ENCODE measurements around the gene ZBTB32.
"Not testable (repeated sequence)": the region's sequence is repeated elsewhere in the genome, so short reads cannot be mapped to it uniquely, and the experiment has no call there.

Gene ZBTB32

DNA sequence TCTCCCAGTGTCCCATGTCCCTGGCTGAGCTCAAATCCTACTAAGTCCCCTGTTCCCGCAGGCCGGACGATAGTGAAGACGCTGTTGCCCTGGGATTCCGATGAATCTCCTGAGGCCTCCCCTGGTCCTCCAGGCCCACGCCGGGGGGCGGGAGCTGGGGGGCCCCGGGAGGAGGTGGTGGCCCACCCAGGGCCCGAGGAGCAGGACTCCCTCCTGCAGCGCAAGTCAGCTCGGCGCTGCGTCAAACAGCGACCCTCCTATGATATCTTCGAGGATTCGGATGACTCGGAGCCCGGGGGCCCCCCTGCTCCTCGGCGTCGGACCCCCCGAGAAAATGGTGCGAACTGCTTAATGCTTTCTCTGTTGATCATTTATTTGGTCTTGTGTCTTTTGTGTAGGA lies 19.3 kb downstream of the ZBTB32 start:
- Histone ChIP-seq H3K4me3 (ENCODE audit: low read depth in 1 of 2, low read length in 2 of 2) (no peak overlapping the region), H3K36me3 (ENCODE audit: control insufficient read depth in 1 of 2, insufficient read depth in 2 of 2, low read length in 2 of 2) (peaks cover 62 to 81% of the 10 kb centered on the region in 2 donors), H3K4me1 (ENCODE audit: control insufficient read depth in 1 of 2, insufficient read depth in 2 of 2, low read length in 2 of 2) (peaks cover 7 to 15% of the 10 kb centered on the region in 2 donors), H3K27me3 (ENCODE audit: low read depth, low read length) (no peaks in the 10 kb centered on the region), H3K27ac (ENCODE audit: low read length) (no peak overlapping the region), H3K9me3 (ENCODE audit: control insufficient read depth in 1 of 2, low read length in 2 of 2) (no peaks in the 10 kb centered on the region)

DNA sequence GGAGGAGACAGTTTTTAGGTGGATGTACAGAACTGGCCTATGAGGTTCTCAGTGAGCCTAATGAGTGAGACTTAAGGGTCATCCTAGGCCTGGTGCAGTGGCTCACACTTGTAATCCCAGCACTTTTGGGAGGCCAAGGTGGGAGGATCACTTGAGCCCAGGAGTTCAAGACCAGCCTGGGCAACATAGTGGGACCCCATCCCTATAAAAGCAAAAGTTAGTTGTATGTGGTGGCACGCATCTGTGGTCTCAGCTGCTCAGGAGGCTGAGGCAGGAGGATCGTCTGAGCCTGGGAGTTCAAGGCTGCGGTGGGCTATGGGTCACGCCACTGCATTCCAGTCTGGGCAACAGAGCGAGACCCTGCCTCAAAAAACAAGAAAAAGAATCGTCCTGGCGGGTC lies 19.8 kb downstream of the ZBTB32 start:
- H3K4me1 ChIP-seq (ENCODE audit: control insufficient read depth in 1 of 2, insufficient read depth in 2 of 2, low read length in 2 of 2): peaks cover 4 to 10% of the 10 kb centered on the region in 2 donors
- not testable (repeated sequence) for H3K4me3 ChIP-seq (ENCODE audit: low read depth in 1 of 2, low read length in 2 of 2); H3K9me3 ChIP-seq (ENCODE audit: control insufficient read depth in 1 of 2, low read length in 2 of 2); H3K27ac ChIP-seq (ENCODE audit: low read length); H3K27me3 ChIP-seq (ENCODE audit: low read depth, low read length)
- peaks cover 66 to 85% of the 10 kb centered on the region in 2 donors for H3K36me3 ChIP-seq (ENCODE audit: control insufficient read depth in 1 of 2, insufficient read depth in 2 of 2, low read length in 2 of 2)

DNA sequence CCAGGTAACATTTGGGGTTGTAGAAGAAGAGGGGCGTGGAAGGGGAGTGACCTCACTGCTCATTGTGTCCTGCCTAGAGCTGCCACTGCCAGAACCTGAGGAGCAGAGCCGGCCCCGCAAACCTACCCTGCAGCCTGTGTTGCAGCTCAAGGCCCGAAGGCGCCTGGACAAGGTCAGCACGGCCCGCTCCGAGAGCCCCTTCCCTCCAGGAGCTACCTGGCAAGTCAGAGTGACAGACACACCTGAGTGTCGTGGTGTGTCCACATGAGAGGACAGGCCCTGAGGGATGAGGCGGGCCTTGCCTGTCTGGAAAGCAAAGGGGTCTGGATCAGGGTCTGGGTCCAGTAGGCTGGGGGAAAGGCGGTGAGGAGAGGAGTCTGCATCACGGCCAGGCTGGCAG lies 20.2 kb downstream of the ZBTB32 start:
- Histone ChIP-seq H3K27ac (ENCODE audit: low read length) (no peak overlapping the region), H3K4me1 (ENCODE audit: control insufficient read depth in 1 of 2, insufficient read depth in 2 of 2, low read length in 2 of 2) (peaks cover 0 to 6% of the 10 kb centered on the region in 2 donors), H3K9me3 (ENCODE audit: control insufficient read depth in 1 of 2, low read length in 2 of 2) (no peaks in the 10 kb centered on the region), H3K4me3 (ENCODE audit: low read depth in 1 of 2, low read length in 2 of 2) (no peak overlapping the region), H3K27me3 (ENCODE audit: low read depth, low read length) (no peaks in the 10 kb centered on the region), H3K36me3 (ENCODE audit: control insufficient read depth in 1 of 2, insufficient read depth in 2 of 2, low read length in 2 of 2) (peaks cover 70 to 89% of the 10 kb centered on the region in 2 donors)

DNA sequence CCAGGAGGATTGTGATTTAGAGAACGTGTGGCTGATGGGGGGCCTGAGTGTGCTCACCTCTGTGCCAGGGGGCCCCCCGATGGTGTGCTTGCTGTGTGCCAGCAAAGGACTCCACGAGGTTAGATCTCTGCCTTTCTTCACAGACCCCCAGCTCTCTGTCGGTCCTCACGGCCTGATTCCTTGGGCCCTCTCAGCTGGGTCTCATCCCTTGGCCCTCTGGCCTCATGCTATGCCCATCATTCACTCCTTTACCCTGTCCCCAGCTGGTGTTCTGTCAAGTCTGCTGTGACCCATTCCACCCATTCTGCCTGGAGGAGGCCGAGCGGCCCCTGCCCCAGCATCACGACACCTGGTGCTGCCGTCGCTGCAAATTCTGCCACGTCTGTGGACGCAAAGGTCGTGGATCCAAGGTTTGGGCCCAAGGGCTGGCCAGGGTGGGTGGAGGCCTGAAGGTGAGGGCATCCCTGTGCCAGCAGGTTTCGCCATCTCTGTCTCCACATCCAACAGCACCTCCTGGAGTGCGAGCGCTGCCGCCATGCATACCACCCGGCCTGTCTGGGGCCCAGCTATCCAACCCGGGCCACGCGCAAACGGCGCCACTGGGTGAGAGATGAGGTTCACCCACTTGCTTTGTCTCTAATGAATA lies 21.0 kb downstream of the ZBTB32 start:
- Histone ChIP-seq H3K27ac (ENCODE audit: low read length) (no peak overlapping the region), H3K9me3 (ENCODE audit: control insufficient read depth in 1 of 2, low read length in 2 of 2) (no peaks in the 10 kb centered on the region), H3K27me3 (ENCODE audit: low read depth, low read length) (no peaks in the 10 kb centered on the region), H3K4me3 (ENCODE audit: low read depth in 1 of 2, low read length in 2 of 2) (no peak overlapping the region), H3K36me3 (ENCODE audit: control insufficient read depth in 1 of 2, insufficient read depth in 2 of 2, low read length in 2 of 2) (peaks cover 69 to 90% of the 10 kb centered on the region in 2 donors), H3K4me1 (ENCODE audit: control insufficient read depth in 1 of 2, insufficient read depth in 2 of 2, low read length in 2 of 2) (no peaks in the 10 kb centered on the region)

DNA sequence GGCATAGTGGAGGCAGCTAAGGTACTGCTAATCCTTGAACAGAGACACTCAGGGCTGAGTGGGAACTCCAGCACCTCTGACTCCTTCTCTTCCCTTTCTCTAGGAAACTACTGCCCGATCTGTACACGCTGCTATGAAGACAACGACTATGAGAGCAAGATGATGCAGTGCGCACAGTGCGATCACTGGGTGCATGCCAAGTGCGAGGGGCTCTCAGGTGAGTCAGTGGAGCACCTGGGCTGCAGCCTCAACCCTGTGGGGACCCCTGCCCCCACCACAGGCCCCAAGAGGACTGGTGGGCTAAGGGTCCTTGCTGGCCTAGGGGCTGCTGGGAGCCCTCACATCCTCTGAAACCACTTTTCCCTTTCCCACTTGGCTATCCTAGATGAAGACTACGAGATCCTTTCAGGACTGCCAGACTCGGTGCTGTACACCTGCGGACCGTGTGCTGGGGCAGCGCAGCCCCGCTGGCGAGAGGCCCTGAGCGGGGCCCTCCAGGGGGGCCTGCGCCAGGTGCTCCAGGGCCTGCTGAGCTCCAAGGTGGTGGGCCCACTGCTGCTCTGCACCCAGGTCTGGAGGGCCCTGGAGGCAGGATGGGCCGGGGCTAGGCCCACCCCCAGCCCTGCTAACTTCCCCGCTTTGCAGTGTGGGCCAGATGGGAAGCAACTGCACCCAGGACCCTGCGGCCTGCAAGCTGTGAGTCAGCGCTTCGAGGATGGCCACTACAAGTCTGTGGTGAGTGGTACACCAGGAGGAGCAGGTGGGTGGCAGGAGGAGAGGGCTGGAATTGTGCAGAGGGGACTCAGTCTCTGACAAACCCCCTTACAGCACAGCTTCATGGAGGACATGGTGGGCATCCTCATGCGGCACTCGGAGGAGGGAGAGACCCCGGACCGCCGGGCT lies 22.9 kb downstream of the ZBTB32 start:
- Histone ChIP-seq H3K27ac (ENCODE audit: low read length) (no peak overlapping the region), H3K27me3 (ENCODE audit: low read depth, low read length) (no peaks in the 10 kb centered on the region), H3K9me3 (ENCODE audit: control insufficient read depth in 1 of 2, low read length in 2 of 2) (no peaks in the 10 kb centered on the region), H3K4me1 (ENCODE audit: control insufficient read depth in 1 of 2, insufficient read depth in 2 of 2, low read length in 2 of 2) (no peaks in the 10 kb centered on the region), H3K36me3 (ENCODE audit: control insufficient read depth in 1 of 2, insufficient read depth in 2 of 2, low read length in 2 of 2) (peaks cover 78 to 100% of the 10 kb centered on the region in 2 donors), H3K4me3 (ENCODE audit: low read depth in 1 of 2, low read length in 2 of 2) (no peak overlapping the region)

DNA sequence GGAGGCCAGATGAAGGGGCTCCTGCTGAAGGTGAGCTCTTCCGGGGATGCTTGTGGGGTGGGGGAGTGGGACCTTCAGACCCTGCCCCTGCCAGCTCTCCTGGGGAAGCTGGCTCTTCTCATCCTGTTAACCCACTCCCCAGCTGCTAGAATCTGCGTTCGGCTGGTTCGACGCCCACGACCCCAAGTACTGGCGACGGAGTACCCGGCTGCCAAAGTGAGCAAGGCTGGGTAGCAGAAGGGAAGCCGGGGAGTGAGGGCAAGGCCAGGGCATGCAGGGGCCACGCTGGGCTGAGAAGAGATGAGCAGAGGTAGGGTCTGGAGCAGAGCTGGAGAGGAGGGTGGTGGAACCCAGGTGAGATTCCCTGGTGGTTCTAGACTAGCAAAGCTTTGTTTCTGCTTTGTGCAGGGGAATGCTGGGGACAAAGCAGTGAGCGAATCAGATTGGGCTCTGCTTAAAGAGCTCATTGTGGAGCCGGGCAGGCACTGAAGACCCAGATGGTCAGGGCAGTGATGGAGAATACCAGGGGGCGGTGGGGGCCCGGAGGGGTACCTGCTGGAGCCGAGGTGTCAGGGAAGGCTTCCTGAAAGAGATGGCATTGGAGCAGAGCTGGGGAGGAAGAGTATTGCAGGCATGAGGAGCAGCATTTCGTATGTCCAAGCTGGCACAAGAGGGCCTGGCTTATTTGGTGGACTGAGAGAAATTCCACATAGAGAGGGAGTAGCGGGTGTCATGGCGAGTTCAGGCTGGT lies 23.8 kb downstream of the ZBTB32 start:
- Histone ChIP-seq H3K27me3 (ENCODE audit: low read depth, low read length) (no peaks in the 10 kb centered on the region), H3K27ac (ENCODE audit: low read length) (no peak overlapping the region), H3K4me3 (ENCODE audit: low read depth in 1 of 2, low read length in 2 of 2) (no peak overlapping the region), H3K36me3 (ENCODE audit: control insufficient read depth in 1 of 2, insufficient read depth in 2 of 2, low read length in 2 of 2) (peaks cover 71 to 99% of the 10 kb centered on the region in 2 donors), H3K4me1 (ENCODE audit: control insufficient read depth in 1 of 2, insufficient read depth in 2 of 2, low read length in 2 of 2) (no peaks in the 10 kb centered on the region), H3K9me3 (ENCODE audit: control insufficient read depth in 1 of 2, low read length in 2 of 2) (no peaks in the 10 kb centered on the region)

DNA sequence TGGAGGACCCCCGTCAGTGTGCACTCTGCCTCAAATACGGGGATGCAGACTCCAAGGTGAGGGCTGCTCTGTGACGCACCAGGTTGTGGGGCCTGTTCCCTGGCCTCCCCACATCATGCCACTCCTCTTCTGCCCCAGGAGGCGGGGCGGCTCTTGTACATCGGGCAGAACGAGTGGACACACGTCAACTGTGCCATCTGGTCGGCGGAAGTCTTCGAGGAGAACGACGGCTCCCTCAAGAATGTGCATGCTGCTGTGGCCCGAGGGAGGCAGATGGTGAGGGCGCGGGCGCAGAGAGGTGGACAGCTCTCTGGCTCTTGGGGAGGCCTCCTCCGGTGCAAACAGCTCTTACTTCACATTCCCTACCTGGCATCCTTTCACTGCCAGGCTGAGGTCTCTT lies 24.7 kb downstream of the ZBTB32 start:
- Histone ChIP-seq H3K27me3 (ENCODE audit: low read depth, low read length) (no peaks in the 10 kb centered on the region), H3K36me3 (ENCODE audit: control insufficient read depth in 1 of 2, insufficient read depth in 2 of 2, low read length in 2 of 2) (peaks cover 66 to 98% of the 10 kb centered on the region in 2 donors), H3K27ac (ENCODE audit: low read length) (no peak overlapping the region), H3K4me3 (ENCODE audit: low read depth in 1 of 2, low read length in 2 of 2) (no peak overlapping the region), H3K9me3 (ENCODE audit: control insufficient read depth in 1 of 2, low read length in 2 of 2) (no peaks in the 10 kb centered on the region), H3K4me1 (ENCODE audit: control insufficient read depth in 1 of 2, insufficient read depth in 2 of 2, low read length in 2 of 2) (no peaks in the 10 kb centered on the region)

DNA sequence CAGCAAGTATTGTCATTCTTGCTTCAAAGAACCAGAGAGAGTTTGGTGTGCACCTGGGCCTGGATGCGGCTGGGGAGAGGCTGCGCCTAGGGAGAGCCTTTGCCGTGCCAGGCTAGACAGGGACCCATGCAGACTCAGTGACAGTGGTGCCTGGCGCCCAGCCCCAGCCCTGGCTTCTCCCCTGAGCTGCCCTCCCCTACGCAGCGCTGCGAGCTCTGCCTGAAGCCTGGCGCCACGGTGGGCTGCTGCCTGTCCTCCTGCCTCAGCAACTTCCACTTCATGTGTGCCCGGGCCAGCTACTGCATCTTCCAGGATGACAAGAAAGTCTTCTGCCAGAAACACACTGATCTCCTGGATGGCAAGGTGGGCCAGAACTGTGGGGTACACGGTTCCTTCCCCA lies 25.4 kb downstream of the ZBTB32 start:
- Histone ChIP-seq H3K27me3 (ENCODE audit: low read depth, low read length) (no peaks in the 10 kb centered on the region), H3K4me3 (ENCODE audit: low read depth in 1 of 2, low read length in 2 of 2) (no peak overlapping the region), H3K4me1 (ENCODE audit: control insufficient read depth in 1 of 2, insufficient read depth in 2 of 2, low read length in 2 of 2) (no peaks in the 10 kb centered on the region), H3K36me3 (ENCODE audit: control insufficient read depth in 1 of 2, insufficient read depth in 2 of 2, low read length in 2 of 2) (peaks cover 66 to 96% of the 10 kb centered on the region in 2 donors), H3K9me3 (ENCODE audit: control insufficient read depth in 1 of 2, low read length in 2 of 2) (no peaks in the 10 kb centered on the region), H3K27ac (ENCODE audit: low read length) (no peak overlapping the region)

DNA sequence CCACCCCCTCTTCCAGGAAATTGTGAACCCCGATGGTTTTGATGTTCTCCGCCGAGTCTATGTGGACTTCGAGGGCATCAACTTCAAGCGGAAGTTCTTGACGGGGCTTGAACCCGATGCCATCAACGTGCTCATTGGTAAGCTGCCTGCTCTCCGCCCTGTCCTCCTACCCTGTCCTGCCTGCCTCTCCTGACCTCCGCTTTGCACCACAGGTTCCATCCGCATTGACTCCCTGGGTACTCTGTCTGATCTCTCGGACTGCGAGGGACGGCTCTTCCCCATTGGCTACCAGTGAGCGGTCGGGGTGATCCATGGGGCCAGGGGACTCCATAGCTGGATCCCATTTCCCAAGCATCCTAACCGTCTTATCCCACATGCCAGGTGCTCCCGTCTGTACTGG lies 26.0 kb downstream of the ZBTB32 start:
- H3K9me3 ChIP-seq (ENCODE audit: control insufficient read depth in 1 of 2, low read length in 2 of 2): no peaks in the 10 kb centered on the region
- H3K27me3 ChIP-seq (ENCODE audit: low read depth, low read length): no peaks in the 10 kb centered on the region
- no peaks in the 10 kb centered on the region for H3K4me1 ChIP-seq (ENCODE audit: control insufficient read depth in 1 of 2, insufficient read depth in 2 of 2, low read length in 2 of 2)
- H3K36me3 ChIP-seq (ENCODE audit: control insufficient read depth in 1 of 2, insufficient read depth in 2 of 2, low read length in 2 of 2): peaks cover 65 to 96% of the 10 kb centered on the region in 2 donors
- H3K4me3 ChIP-seq (ENCODE audit: low read depth in 1 of 2, low read length in 2 of 2): no peak overlapping the region
- H3K27ac ChIP-seq (ENCODE audit: low read length): no peak overlapping the region

DNA sequence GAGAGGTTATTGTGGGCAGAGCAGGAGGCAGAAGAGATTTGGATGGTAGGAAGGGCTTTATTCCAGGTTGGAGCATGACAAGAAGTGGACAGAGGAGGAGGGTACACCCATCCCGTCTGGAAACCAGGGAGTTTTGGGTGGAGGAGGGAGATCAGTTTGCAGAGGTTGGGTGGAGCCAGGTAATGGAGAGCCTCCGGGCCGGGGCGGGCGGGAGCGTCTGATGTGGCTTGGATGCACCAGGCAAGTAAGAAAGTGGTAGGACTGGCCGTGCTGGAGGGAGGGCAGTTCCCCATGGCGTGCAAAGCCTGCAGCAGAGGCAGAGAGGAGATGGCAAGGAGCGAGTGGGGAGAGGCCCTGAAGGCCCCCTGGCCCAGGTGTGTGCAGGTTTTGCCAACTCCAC lies 27.0 kb downstream of the ZBTB32 start:
- Histone ChIP-seq H3K4me1 (ENCODE audit: control insufficient read depth in 1 of 2, insufficient read depth in 2 of 2, low read length in 2 of 2) (no peaks in the 10 kb centered on the region), H3K9me3 (ENCODE audit: control insufficient read depth in 1 of 2, low read length in 2 of 2) (no peaks in the 10 kb centered on the region), H3K27ac (ENCODE audit: low read length) (no peak overlapping the region), H3K27me3 (ENCODE audit: low read depth, low read length) (no peaks in the 10 kb centered on the region), H3K36me3 (ENCODE audit: control insufficient read depth in 1 of 2, insufficient read depth in 2 of 2, low read length in 2 of 2) (peaks cover 58 to 90% of the 10 kb centered on the region in 2 donors), H3K4me3 (ENCODE audit: low read depth in 1 of 2, low read length in 2 of 2) (no peak overlapping the region)

DNA sequence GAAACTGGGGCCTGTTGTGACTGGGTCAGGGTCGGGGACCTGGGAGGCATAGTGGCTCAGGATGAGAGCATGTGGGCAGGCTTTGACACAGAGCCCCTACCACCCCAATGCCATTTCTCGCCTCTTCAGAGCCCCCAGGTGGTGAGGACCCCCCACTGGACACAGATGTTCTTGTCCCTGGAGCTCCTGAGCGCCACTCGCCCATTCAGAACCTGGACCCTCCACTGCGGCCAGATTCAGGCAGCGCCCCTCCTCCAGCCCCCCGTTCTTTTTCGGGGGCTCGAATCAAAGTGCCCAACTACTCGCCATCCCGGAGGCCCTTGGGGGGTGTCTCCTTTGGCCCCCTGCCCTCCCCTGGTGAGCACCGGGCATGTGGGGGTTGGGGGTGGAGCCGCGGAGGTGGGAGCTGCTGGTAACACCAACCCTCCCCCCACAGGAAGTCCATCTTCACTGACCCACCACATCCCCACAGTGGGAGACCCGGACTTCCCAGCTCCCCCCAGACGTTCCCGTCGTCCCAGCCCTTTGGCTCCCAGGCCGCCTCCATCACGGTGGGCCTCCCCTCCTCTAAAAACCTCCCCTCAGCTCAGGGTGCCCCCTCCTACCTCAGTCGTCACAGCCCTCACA lies 27.5 kb downstream of the ZBTB32 start:
- Histone ChIP-seq H3K36me3 (ENCODE audit: control insufficient read depth in 1 of 2, insufficient read depth in 2 of 2, low read length in 2 of 2) (peaks cover 55 to 90% of the 10 kb centered on the region in 2 donors), H3K4me1 (ENCODE audit: control insufficient read depth in 1 of 2, insufficient read depth in 2 of 2, low read length in 2 of 2) (no peaks in the 10 kb centered on the region)

More for the DNA sequence above, 27.5 kb downstream of the ZBTB32 start:
- Histone ChIP-seq H3K27me3 (ENCODE audit: low read depth, low read length) (no peaks in the 10 kb centered on the region), H3K27ac (ENCODE audit: low read length) (no peak overlapping the region), H3K4me3 (ENCODE audit: low read depth in 1 of 2, low read length in 2 of 2) (no peak overlapping the region), H3K9me3 (ENCODE audit: control insufficient read depth in 1 of 2, low read length in 2 of 2) (no peaks in the 10 kb centered on the region)

Measured in muscle layer of duodenum (tissue), 2 donors.